CD4-positive, CD25-positive, alpha-beta regulatory T cell (primary cell): Measurements from ENCODE around the gene CALD1. TPM values are rescaled to one million over a fixed set of nuclear protein-coding genes. Genes with fewer than 3 reads are reported as not detected.

Experiments used
- ATAC-seq, 2 donors: fragments of 150-1000 bp; cut with Tn5 transposase; one replicate each; pipeline ENCODE4 v1.10.0; 2021; ENCODE audit warnings: low read depth in 2 of 2, moderate number of reproducible peaks in 2 of 2, moderate library complexity in 1 of 2
- DNase-seq, 3 donors: peaks; one replicate each; pipeline versions ENCODE4 v3.0.0 to v3.0.0-alpha.2; 2012 to 2022; ENCODE audit warnings: mixed read lengths in 1 of 3
- H3K27ac ChIP-seq: one replicate; pipeline ENCODE4 v1.7.0; 2013; ENCODE audit warnings: mild to moderate bottlenecking, low read length; ENCODE audit not compliant: insufficient read depth, poor library complexity, severe bottlenecking
- H3K27me3 ChIP-seq: one replicate; pipeline ENCODE4 v1.7.0; 2013; ENCODE audit warnings: low read length; ENCODE audit not compliant: control insufficient read depth, insufficient read depth
- H3K36me3 ChIP-seq: one replicate; pipeline ENCODE4 v1.7.0; 2013; ENCODE audit warnings: mild to moderate bottlenecking, low read length, moderate library complexity; ENCODE audit not compliant: control insufficient read depth, insufficient read depth
- H3K4me1 ChIP-seq: 2 replicates; pipeline ENCODE4 v1.7.0; 2013; ENCODE audit warnings: mild to moderate bottlenecking, low read length; ENCODE audit not compliant: insufficient read depth, control insufficient read depth, poor library complexity, severe bottlenecking
- H3K4me3 ChIP-seq: one replicate; pipeline ENCODE4 v1.7.0; 2013; ENCODE audit warnings: low read depth, mild to moderate bottlenecking, low read length, moderate library complexity
- H3K9me3 ChIP-seq, 2 experiments: 1 replicate in 1 of 2; 2 replicates in 1 of 2; pipeline ENCODE4 v1.7.0; 2013; ENCODE audit warnings: low read length in 2 of 2, mild to moderate bottlenecking in 1 of 2, moderate library complexity in 1 of 2; ENCODE audit not compliant: control insufficient read depth in 2 of 2
- H3K27ac Mint-ChIP-seq, 3 donors: one replicate each; pipeline ENCODE4 v1.8.0; 2020 to 2022; ENCODE audit warnings: mild to moderate bottlenecking in 3 of 3, mixed read lengths in 3 of 3, moderate library complexity in 2 of 3
- H3K27me3 Mint-ChIP-seq: one replicate; pipeline ENCODE4 v1.8.0; 2022; ENCODE audit warnings: mild to moderate bottlenecking, mixed read lengths
- H3K36me3 Mint-ChIP-seq: one replicate; pipeline ENCODE4 v1.8.0; 2020; ENCODE audit warnings: mixed read lengths
- H3K4me1 Mint-ChIP-seq, 4 donors: one replicate each; pipeline ENCODE4 v1.8.0; 2020 to 2022; ENCODE audit warnings: mixed read lengths in 4 of 4, mild to moderate bottlenecking in 1 of 4
- H3K4me3 Mint-ChIP-seq, 4 donors: one replicate each; pipeline ENCODE4 v1.8.0; 2020 to 2022; ENCODE audit warnings: mild to moderate bottlenecking in 4 of 4, mixed read lengths in 4 of 4, moderate library complexity in 3 of 4
- H3K9me3 Mint-ChIP-seq, 7 donors: one replicate each; pipeline ENCODE4 v1.8.0; 2020 to 2022; ENCODE audit warnings: mixed read lengths in 7 of 7, mild to moderate bottlenecking in 3 of 7, moderate library complexity in 2 of 7
- polyA plus RNA-seq, 4 donors: library from polyadenylated mRNA; unstranded; fragments of 300-500 nt; fragmentation: Illumina TruSeq; gene quantifications; one replicate each; pipeline ENCODE4 v1.2.3, GENCODE V29; 2021
- total RNA-seq: library from RNA; stranded (reverse); gene quantifications from one replicate; pipeline ENCODE4 v1.2.3, GENCODE V29; 2022

Gene CALD1
- total and polyA plus RNA-seq, 5 donors from 2014 or later = 0.10 to 3.9 (median 0.17) TPM; not detected in 2

DNA sequence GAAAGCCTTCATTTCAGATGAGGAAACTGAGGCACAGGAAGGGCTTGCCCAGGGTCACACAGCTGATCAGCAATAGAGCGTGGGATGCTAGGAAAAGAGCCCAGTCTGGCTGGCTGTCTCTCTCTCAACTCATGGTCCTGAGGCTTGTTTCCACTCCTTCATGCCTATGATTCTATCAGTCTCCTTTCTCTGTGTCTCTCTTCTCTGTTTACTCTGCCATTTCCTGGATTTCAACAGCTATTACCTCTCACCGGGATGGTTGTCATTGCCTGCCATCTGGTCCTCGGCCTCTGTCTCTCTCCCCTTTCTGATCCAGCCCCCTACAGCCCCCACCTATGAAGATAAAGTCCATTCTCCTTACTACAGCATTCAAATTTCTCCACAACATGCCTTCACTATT is 113.5 kb downstream of the CALD1 start:
- Histone ChIP-seq H3K36me3 (no peaks in the 10 kb centered on the region), H3K4me1 (no peaks in the 10 kb centered on the region), H3K4me3 (no peak overlapping the region), H3K9me3 (peaks cover 0 to 5% of the 10 kb centered on the region in 2 experiments), H3K27me3 (peaks cover 3% of the 10 kb centered on the region), H3K27ac (no peak overlapping the region)
- no peak for DNase-seq
- Mint-ChIP-seq H3K4me1 (peaks cover 0 to 5% (median 1%) of the 10 kb centered on the region in 4 donors), H3K27ac (no peak overlapping the region), H3K9me3 (peaks cover 0 to 22% (median 5%) of the 10 kb centered on the region in 7 donors), H3K36me3 (no peaks in the 10 kb centered on the region), H3K27me3 (peaks cover 4% of the 10 kb centered on the region), H3K4me3 (no peak overlapping the region)
- ATAC-seq = no peak

DNA sequence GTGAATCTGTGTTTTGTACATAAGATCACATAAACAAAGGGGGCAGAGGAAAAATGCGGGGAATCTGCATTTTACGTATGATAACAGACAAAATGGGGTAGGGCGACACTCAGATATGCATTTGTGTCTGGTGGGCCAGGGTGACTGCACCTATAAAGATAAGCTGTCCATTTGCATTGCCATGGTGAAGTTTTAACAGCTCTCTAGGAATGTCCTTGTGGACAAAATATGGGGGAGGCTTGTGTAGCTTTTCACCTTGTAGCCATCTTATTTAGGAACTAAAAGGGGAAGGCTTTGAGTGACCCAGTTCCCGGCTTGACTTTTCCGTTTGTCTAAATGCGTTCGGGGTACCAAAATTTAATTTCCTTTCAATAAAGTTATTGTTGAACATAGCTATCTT is 114.5 kb downstream of the CALD1 start:
- H3K36me3 ChIP-seq = no peaks in the 10 kb centered on the region
- ATAC-seq = no peak
- no peak overlapping the region for H3K4me3 ChIP-seq
- Mint-ChIP-seq H3K27ac (no peak overlapping the region), H3K4me1 (peaks cover 0 to 5% (median 1%) of the 10 kb centered on the region in 4 donors), H3K4me3 (no peak overlapping the region), H3K9me3 (peaks cover 0 to 22% (median 5%) of the 10 kb centered on the region in 7 donors), H3K36me3 (no peaks in the 10 kb centered on the region), H3K27me3 (peaks cover 4% of the 10 kb centered on the region)
- H3K27me3 ChIP-seq = peaks cover 3% of the 10 kb centered on the region
- no peak overlapping the region for H3K27ac ChIP-seq
- no peaks in the 10 kb centered on the region for H3K4me1 ChIP-seq
- H3K9me3 ChIP-seq = peaks cover 0 to 5% of the 10 kb centered on the region in 2 experiments
- DNase-seq = no peak

DNA sequence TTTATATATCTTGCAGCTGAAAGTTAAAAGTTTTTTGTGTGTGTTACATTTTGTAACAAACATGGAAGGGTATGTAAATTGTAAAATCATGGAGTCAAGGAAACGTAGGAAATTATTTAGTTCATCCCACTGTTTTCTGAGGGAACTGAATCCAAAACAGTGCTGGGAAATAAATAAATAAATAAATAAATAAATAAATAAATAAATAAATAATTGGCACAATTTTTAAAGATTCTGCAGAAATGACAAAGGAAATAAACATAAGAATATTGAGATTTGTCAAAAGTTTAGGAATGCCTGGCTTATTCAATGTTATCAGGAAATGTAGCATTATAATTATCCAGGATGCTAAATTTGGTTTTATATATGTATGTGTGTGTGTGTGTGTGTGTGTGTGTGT is 115.5 kb downstream of the CALD1 start:
- no peak overlapping the region for H3K27ac ChIP-seq
- H3K9me3 ChIP-seq = peaks cover 0 to 5% of the 10 kb centered on the region in 2 experiments
- Mint-ChIP-seq H3K9me3 (peaks cover 0 to 22% (median 5%) of the 10 kb centered on the region in 7 donors), H3K4me1 (peaks cover 0 to 5% (median 1%) of the 10 kb centered on the region in 4 donors), H3K4me3 (no peak overlapping the region), H3K27ac (no peak overlapping the region), H3K36me3 (no peaks in the 10 kb centered on the region), H3K27me3 (peaks cover 4% of the 10 kb centered on the region)
- no peaks in the 10 kb centered on the region for H3K4me1 ChIP-seq
- no peaks in the 10 kb centered on the region for H3K36me3 ChIP-seq
- DNase-seq = no peak
- ATAC-seq = no peak
- H3K27me3 ChIP-seq = peaks cover 3% of the 10 kb centered on the region
- H3K4me3 ChIP-seq = no peak overlapping the region

DNA sequence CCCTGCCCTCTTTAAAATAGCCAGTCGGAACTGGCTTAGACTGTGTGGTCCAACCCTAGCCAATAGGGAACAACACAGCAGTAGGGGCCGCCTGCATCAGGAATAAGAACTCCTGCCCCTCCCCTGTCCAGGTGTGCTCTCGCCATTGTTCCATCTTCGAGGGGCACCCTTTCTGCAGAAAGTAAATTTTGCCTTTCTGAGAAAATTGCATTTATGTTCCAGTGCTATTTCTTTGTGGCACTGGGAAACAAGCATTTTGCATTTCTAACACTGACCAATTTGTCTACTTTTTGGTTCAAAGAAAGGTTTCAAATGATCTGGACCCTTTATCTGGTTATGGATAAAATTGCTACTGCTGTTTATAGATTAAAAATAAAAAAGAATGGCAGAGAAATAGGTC is 116.6 kb downstream of the CALD1 start:
- H3K36me3 ChIP-seq = no peaks in the 10 kb centered on the region
- H3K4me3 ChIP-seq = no peak overlapping the region
- H3K27ac ChIP-seq = no peak overlapping the region
- H3K36me3 Mint-ChIP-seq = no peaks in the 10 kb centered on the region
- ATAC-seq = no peak
- no peak overlapping the region for H3K4me3 Mint-ChIP-seq
- H3K4me1 ChIP-seq = no peaks in the 10 kb centered on the region
- H3K9me3 ChIP-seq = peaks cover 0 to 5% of the 10 kb centered on the region in 2 experiments
- no peaks in the 10 kb centered on the region for H3K27me3 ChIP-seq
- H3K4me1 Mint-ChIP-seq = peaks cover 0 to 4% (median 1%) of the 10 kb centered on the region in 4 donors
- DNase-seq = no peak
- H3K9me3 Mint-ChIP-seq = peaks cover 0 to 22% (median 5%) of the 10 kb centered on the region in 7 donors
- H3K27ac Mint-ChIP-seq = no peak overlapping the region
- H3K27me3 Mint-ChIP-seq = peaks cover 4% of the 10 kb centered on the region

DNA sequence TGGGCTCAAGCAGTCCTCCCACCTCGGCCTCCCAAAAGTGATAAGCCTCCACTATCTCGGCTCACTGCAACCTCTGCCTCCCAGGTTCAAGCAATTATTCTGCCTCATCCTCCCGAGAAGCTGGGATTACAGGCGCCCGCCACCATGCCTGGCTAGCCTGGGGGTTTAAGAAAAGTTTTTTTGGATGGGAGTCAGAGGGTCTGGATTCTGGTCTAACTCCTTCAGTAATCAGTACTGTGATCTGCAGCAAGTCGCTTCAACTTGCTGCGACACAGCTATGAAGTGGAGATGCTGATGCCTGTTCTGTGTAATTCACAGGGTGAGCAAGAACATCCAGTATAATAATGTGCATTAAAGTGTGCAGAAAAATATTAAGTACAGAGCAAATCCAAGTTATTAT is 118.5 kb downstream of the CALD1 start:
- Mint-ChIP-seq H3K4me1 (no peaks in the 10 kb centered on the region), H3K27me3 (no peaks in the 10 kb centered on the region), H3K9me3 (peaks cover 0 to 22% (median 4%) of the 10 kb centered on the region in 7 donors), H3K36me3 (no peaks in the 10 kb centered on the region), H3K4me3 (no peak overlapping the region), H3K27ac (no peak overlapping the region)
- Histone ChIP-seq H3K27ac (no peak overlapping the region), H3K4me3 (no peak overlapping the region), H3K4me1 (no peaks in the 10 kb centered on the region), H3K9me3 (peaks cover 0 to 5% of the 10 kb centered on the region in 2 experiments), H3K27me3 (no peaks in the 10 kb centered on the region), H3K36me3 (no peaks in the 10 kb centered on the region)
- DNase-seq (no peak), ATAC-seq (no peak)

DNA sequence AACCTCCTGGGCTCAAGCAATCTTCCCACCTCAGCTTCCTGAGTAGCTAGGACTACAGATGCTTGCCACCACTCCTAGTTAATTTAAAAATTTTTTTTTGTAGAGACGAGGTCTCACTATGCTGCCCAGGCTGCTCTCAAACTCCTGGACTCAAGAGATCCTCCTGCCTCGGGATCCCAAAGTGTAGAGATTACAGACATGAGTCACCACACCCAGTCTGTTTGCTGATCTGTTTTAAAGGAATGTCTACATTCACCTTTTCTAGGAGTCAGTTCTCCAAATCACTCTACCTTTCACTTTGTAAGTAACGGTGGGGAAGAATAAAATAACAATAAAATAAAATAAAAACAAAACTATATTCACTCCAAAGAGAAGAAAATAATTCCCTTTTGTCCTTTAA is 120.3 kb downstream of the CALD1 start:
- Mint-ChIP-seq H3K9me3 (peaks cover 0 to 19% (median 4%) of the 10 kb centered on the region in 7 donors), H3K27me3 (peaks cover 2% of the 10 kb centered on the region), H3K4me3 (no peak overlapping the region), H3K27ac (no peak overlapping the region), H3K4me1 (no peaks in the 10 kb centered on the region), H3K36me3 (no peaks in the 10 kb centered on the region)
- H3K27ac ChIP-seq = no peak overlapping the region
- no peak overlapping the region for H3K4me3 ChIP-seq
- H3K36me3 ChIP-seq = no peaks in the 10 kb centered on the region
- H3K4me1 ChIP-seq = no peaks in the 10 kb centered on the region
- H3K27me3 ChIP-seq = no peaks in the 10 kb centered on the region
- DNase-seq = no peak
- no peak for ATAC-seq
- H3K9me3 ChIP-seq = peaks cover 0 to 5% of the 10 kb centered on the region in 2 experiments

DNA sequence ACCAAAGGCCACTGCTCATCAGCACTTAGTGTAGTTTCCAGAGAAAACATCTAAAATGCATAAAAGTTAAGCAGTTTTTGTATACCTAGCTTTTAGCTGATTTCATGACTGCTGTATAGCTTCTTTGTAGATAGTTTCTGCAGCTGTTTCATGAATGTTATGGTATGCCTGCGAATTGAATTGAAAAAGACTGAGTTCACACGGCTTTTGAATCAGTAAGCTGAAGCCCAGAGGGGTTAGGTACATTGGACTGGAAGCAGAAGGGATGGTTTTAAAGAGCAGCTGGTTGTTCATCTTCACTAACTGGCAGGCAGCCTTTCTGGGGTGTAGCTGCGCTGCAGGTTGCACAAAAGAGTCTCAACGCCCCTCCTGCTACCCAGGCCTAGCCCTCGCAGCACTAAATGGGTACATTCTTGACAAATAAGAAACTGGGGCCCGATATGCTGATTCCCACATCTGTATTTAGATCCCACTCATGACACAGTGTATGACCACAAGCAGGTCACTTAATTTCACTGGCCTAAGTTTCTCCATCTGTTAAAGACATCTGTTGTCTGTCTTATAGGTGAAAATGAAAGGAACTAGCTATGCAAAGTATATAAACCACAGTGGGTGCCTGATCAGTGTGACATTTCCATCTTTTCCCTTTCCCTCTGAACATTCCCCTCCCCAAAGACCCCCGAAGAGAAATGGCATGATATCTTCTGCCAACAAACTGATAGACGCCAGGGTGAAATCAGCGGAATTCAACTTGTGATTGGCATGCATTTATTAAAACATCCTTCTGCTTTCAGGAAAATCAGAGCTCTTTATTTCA is 120.9 kb downstream of the CALD1 start:
- H3K9me3 ChIP-seq = peaks cover 0 to 5% of the 10 kb centered on the region in 2 experiments
- no peak overlapping the region for H3K27ac ChIP-seq
- H3K4me3 ChIP-seq = no peak overlapping the region
- H3K4me1 ChIP-seq = no peaks in the 10 kb centered on the region
- Mint-ChIP-seq H3K36me3 (no peaks in the 10 kb centered on the region), H3K27me3 (peaks cover 4% of the 10 kb centered on the region), H3K4me1 (no peaks in the 10 kb centered on the region), H3K27ac (no peak overlapping the region), H3K4me3 (no peak overlapping the region), H3K9me3 (peaks cover 0 to 17% (median 3%) of the 10 kb centered on the region in 7 donors)
- ATAC-seq = no peak
- H3K36me3 ChIP-seq = no peaks in the 10 kb centered on the region
- no peak for DNase-seq
- H3K27me3 ChIP-seq = no peaks in the 10 kb centered on the region
